HepG2 (cell line): ENCODE results near the gene LASP1. TPM values are rescaled to one million over a fixed set of nuclear protein-coding genes. Genes with fewer than 3 reads are reported as not detected.

Experiments
- ATAC-seq: fragments of 200-7000 bp; cut with Tn5 transposase; 3 replicates; pipeline ENCODE4 v1.9.1; 2020; ENCODE audit warnings: mild to moderate bottlenecking, moderate library complexity
- BruUV-seq: library from RNA; stranded (reverse); fragments of 400-500 nt; replicated peaks from 2 replicates; lab custom pipeline; 2021; lab: Mats Ljungman, UMichigan
- CTCF ChIA-PET: fragments of 300-600 bp; formaldehyde crosslinking; extraction: SDS; loops from one replicate; lab custom pipeline; 2021; ENCODE audit warnings: low total read pairs, inconsistent platforms, low intra/inter-chr PET ratio; lab: Yijun Ruan, JAX
- POLR2A ChIA-PET: fragments of 350-600 bp; sonication (Branson Sonifier 250); formaldehyde crosslinking; loops from one replicate; lab custom pipeline; 2020; ENCODE audit warnings: antibody characterized with exemption, inconsistent platforms; lab: Yijun Ruan, JAX
- DNase-seq: peaks from one replicate; pipeline ENCODE4 v3.0.0-alpha.2; 2015; ENCODE audit warnings: low spot score
- FAIRE-seq: peaks from 3 replicates; lab custom pipeline; 2011; peaks lifted over from hg19 to GRCh38; lab: Jason Lieb, UNC
- H2AFZ ChIP-seq: one replicate; pipeline ENCODE4 v1.6.1; 2011; ENCODE audit warnings: low read length, inconsistent platforms
- H3K27ac ChIP-seq: fragments of 300-600 bp; 3 replicates; pipeline ENCODE4 v1.8.0; 2011; ENCODE audit warnings: mixed run types, mild to moderate bottlenecking, mixed read lengths, low read length, inconsistent platforms; ENCODE audit not compliant: insufficient read depth; ENCODE audit errors: extremely low read length
- H3K27me3 ChIP-seq, 2 experiments: fragments of 200-600 bp in 1 of 2; 2 replicates in 1 of 2; 3 replicates in 1 of 2; pipeline versions ENCODE4 v1.6.0 to v1.8.0; 2011; ENCODE audit warnings: low read length in 2 of 2, mild to moderate bottlenecking in 2 of 2, moderate library complexity in 2 of 2, inconsistent platforms in 1 of 2; ENCODE audit not compliant: insufficient read depth in 2 of 2, control insufficient read depth in 1 of 2
- H3K36me3 ChIP-seq, 2 experiments: fragments of 200-600 bp in 1 of 2; replicated peaks in 1 of 2; 2 replicates in 1 of 2; 3 replicates in 1 of 2; pipeline versions ENCODE4 v1.5.1 to v1.8.0; 2011; ENCODE audit warnings: low read length in 2 of 2, inconsistent platforms in 1 of 2; ENCODE audit not compliant: insufficient read depth in 2 of 2, control insufficient read depth in 1 of 2
- H3K4me1 ChIP-seq: 2 replicates; pipeline ENCODE4 v1.5.1; 2012; ENCODE audit warnings: low read length, inconsistent platforms; ENCODE audit not compliant: insufficient read depth
- H3K4me2 ChIP-seq: 2 replicates; pipeline ENCODE4 v1.6.0; 2011; ENCODE audit warnings: low read depth, low read length, inconsistent platforms
- H3K4me3 ChIP-seq, 3 experiments: fragments of 200-600 bp in 1 of 3; sonication (generic), shearing (Covaris generic) in 1 of 3; replicated peaks in 1 of 3; 2 replicates each; pipeline ENCODE4 v1.5.1; 2011 to 2016; ENCODE audit warnings: low read length in 3 of 3, inconsistent platforms in 2 of 3, low read depth in 2 of 3, mild to moderate bottlenecking in 2 of 3, control low read depth in 1 of 3, mixed read lengths in 1 of 3; ENCODE audit not compliant: insufficient read depth in 1 of 3
- H3K79me2 ChIP-seq: one replicate; pipeline ENCODE4 v1.6.1; 2011; ENCODE audit warnings: low read length, inconsistent platforms; ENCODE audit not compliant: insufficient read depth
- H3K9ac ChIP-seq: 2 replicates; pipeline ENCODE4 v1.6.0; 2011; ENCODE audit warnings: mild to moderate bottlenecking, low read depth, low read length, inconsistent platforms; ENCODE audit not compliant: insufficient read depth
- H3K9me3 ChIP-seq: 2 replicates; pipeline ENCODE4 v1.5.1; 2012; ENCODE audit warnings: mild to moderate bottlenecking, low read length
- H4K20me1 ChIP-seq: 2 replicates; pipeline ENCODE4 v1.6.0; 2011; ENCODE audit warnings: inconsistent platforms, mild to moderate bottlenecking, low read length, moderate library complexity; ENCODE audit not compliant: insufficient read depth
- ATF5 ChIP-seq: sonication (generic); formaldehyde crosslinking; IDR thresholded peaks from 2 replicates; pipeline ENCODE4 v1.4.0; 2020; ENCODE audit warnings: mild to moderate bottlenecking, low read depth, missing genetic modification reagents
- FIP1L1 ChIP-seq: fragments of 200-400 bp; formaldehyde crosslinking; IDR thresholded peaks from 2 replicates; pipeline ENCODE4 v1.6.1; 2018; ENCODE audit warnings: low read depth, mild to moderate bottlenecking, low read length, moderate library complexity, borderline replicate concordance; ENCODE audit not compliant: insufficient read depth
- FOXK1 ChIP-seq: sonication (generic); formaldehyde crosslinking; IDR thresholded peaks from 2 replicates; pipeline ENCODE4 v1.4.0; 2020; ENCODE audit warnings: low read depth, missing genetic modification reagents, borderline replicate concordance
- KDM5B ChIP-seq: sonication (generic); formaldehyde crosslinking; IDR thresholded peaks from 2 replicates; pipeline ENCODE4 v1.4.0; 2020; ENCODE audit warnings: missing genetic modification reagents, mild to moderate bottlenecking, borderline replicate concordance
- SATB2 ChIP-seq: sonication (generic); formaldehyde crosslinking; IDR thresholded peaks from 2 replicates; pipeline ENCODE4 v1.5.0; 2020; ENCODE audit warnings: missing genetic modification reagents
- ZC3H13 ChIP-seq: sonication (generic); formaldehyde crosslinking; IDR thresholded peaks from 2 replicates; pipeline ENCODE4 v1.8.1; 2023; ENCODE audit warnings: mild to moderate bottlenecking, missing genetic modification reagents, moderate library complexity
- ZNF207 ChIP-seq: fragments of 450-650 bp; IDR thresholded peaks from 2 replicates; pipeline ENCODE4 v1.6.1; 2016; ENCODE audit warnings: antibody characterized with exemption, borderline replicate concordance
- ZNF276 ChIP-seq: sonication (generic); formaldehyde crosslinking; IDR thresholded peaks from 2 replicates; pipeline ENCODE4 v1.4.0; 2020; ENCODE audit warnings: mild to moderate bottlenecking, low read depth, missing genetic modification reagents
- ZNF318 ChIP-seq: sonication (generic); formaldehyde crosslinking; IDR thresholded peaks from 2 replicates; pipeline ENCODE4 v1.4.0; 2020; ENCODE audit warnings: mild to moderate bottlenecking, missing genetic modification reagents
- ZNF512B ChIP-seq: sonication (generic); formaldehyde crosslinking; IDR thresholded peaks from 2 replicates; pipeline ENCODE4 v1.5.1; 2020; ENCODE audit warnings: missing genetic modification reagents, mild to moderate bottlenecking, borderline replicate concordance
- WGBS: methylation state at CpG from one replicate; pipeline ENCODE4 v1.1.6; 2017; ENCODE audit warnings: low lambda C conversion rate; 5-methylcytosine and 5-hydroxymethylcytosine counted together
- in situ Hi-C: cut with HindIII; loops from 2 replicates; pipeline ENCODE4 v1.10.0; 2017; ENCODE audit warnings: low pct_unique_long_range_greater_than_20kb; ENCODE audit not compliant: extremely low pct_ligation_motif_present
- intact Hi-C: fragments of 100-400 bp; cut with micrococcal nuclease; formaldehyde crosslinking; loops from one replicate; pipeline ENCODE4 v1.10.0; 2022; ENCODE audit not compliant: unreplicated experiment
- polyA plus RNA-seq, 8 experiments: library from polyadenylated mRNA; depleted of rRNA in 3 of 8; stranded (reverse) in 7 of 8; unstranded in 1 of 8; fragments of >200 nt; fragmentation: Illumina TruSeq in 4 of 8; extraction: Trizol in 4 of 8; gene quantifications; 2 replicates each; pipeline versions ENCODE4 v1.2.1 to v1.2.3, GENCODE V29; 2011 to 2016; ENCODE audit warnings: low read depth in 4 of 8, missing spikeins in 1 of 8, mixed read lengths in 1 of 8; ENCODE audit not compliant: insufficient read depth in 1 of 8
- total RNA-seq, 5 experiments: library from RNA; depleted of rRNA; stranded (reverse); fragments of >200 nt; fragmentation: Illumina TruSeq; extraction: Trizol; gene quantifications; 2 replicates each; pipeline ENCODE4 v1.2.3, GENCODE V29; 2016; ENCODE audit warnings: low read depth in 1 of 5

LASP1 gene
- total and polyA plus RNA-seq, 2 of the 13 experiments (the other 11 are each of a cell fraction or from before 2014, with no cell fraction given): 70.1 to 97.0 TPM

GRCh38 chr17:38891441-38891840, 21.6 kb downstream of the LASP1 start:
- FAIRE-seq (no peak), DNase-seq (no peak), ATAC-seq (no peak)
- Histone ChIP-seq H3K79me2 (peaks cover 14% of the 10 kb centered on the region), H3K27me3 (no peaks in the 10 kb centered on the region), H3K4me1 (peaks cover 8% of the 10 kb centered on the region), H3K4me3 (no peak overlapping the region), H3K4me2 (no peak overlapping the region), H2AFZ (no peak overlapping the region), H3K36me3 (peaks cover 57 to 83% of the 10 kb centered on the region in 2 experiments), H3K9ac (no peak overlapping the region), H3K27ac (no peak overlapping the region), H4K20me1 (peaks cover 14% of the 10 kb centered on the region; the same call in 1 of the 2 replicates), H3K9me3 (no peaks in the 10 kb centered on the region)
- intact Hi-C loops: no loop called here
- ChIA-PET CTCF (no interaction called here), POLR2A (interaction anchor here (1.0 kb wide), 1 partner anchor 22 kb away, joined by 4 read pairs; the partner anchor contains the start of gene LASP1)
- in situ Hi-C loops: no loop called here
- BruUV-seq: no TSS peak
- over 99% methylated on average over 8 of the region's 8 CpGs for WGBS
- TF ChIP-seq FOXK1 (CRISPR knock-in tag) (no peak), ZNF276 (CRISPR knock-in tag) (no peak), FIP1L1 (no peak), KDM5B (CRISPR knock-in tag) (no peak), ATF5 (CRISPR knock-in tag) (no peak), SATB2 (no peak), ZNF318 (CRISPR knock-in tag) (no peak), ZNF207 (no peak), ZC3H13 (no peak), ZNF512B (CRISPR knock-in tag) (no peak)
